ENCODE results near the gene SDC1.

DNA sequence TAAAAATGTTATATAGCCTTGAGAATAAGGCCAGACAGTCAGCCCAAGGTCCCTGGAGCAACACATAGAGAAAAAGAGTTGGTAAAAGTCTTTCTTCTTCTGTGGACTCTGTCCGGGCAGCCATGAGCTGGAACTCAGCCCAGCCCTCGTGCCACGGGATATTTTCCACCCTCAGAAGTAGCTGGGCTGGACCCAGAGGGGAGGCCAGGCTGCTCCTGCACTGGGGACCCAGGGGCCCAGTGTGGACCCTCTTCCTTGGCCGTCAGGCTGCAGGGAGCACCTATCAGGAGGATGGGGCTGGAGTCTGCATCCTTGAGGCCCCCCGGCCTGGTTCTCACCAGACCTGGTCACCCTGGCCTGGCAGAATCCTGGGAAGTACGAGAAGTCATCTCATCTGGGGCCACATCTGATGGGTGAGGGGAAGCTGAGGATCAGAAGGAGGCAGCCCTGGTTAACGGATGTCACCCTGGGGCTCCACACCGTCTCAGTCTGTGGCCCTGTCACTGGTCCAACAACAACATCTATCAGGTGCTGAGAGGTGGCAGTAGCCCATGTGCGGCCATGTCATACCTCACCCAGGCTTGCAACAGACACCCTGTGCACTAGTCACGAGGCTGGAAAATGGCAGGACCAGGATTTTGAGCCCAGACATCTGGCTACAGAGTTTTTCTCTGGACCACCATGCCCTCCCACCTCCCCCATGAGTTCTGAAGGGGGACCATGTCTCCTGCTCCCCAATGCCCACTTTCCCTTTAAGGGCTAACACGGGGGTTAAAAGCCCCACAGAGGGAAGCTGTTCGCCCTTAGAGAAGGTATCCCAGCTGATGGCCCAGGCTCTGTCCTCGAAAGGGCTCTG, 33.0 kb downstream of the SDC1 start:
- TF ChIP-seq, protein P1, sequence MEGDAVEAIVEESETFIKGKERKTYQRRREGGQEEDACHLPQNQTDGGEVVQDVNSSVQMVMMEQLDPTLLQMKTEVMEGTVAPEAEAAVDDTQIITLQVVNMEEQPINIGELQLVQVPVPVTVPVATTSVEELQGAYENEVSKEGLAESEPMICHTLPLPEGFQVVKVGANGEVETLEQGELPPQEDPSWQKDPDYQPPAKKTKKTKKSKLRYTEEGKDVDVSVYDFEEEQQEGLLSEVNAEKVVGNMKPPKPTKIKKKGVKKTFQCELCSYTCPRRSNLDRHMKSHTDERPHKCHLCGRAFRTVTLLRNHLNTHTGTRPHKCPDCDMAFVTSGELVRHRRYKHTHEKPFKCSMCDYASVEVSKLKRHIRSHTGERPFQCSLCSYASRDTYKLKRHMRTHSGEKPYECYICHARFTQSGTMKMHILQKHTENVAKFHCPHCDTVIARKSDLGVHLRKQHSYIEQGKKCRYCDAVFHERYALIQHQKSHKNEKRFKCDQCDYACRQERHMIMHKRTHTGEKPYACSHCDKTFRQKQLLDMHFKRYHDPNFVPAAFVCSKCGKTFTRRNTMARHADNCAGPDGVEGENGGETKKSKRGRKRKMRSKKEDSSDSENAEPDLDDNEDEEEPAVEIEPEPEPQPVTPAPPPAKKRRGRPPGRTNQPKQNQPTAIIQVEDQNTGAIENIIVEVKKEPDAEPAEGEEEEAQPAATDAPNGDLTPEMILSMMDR (IDR thresholded peaks at IDR 0.05): no peak
- no peak for TF ChIP-seq POLR2AphosphoS5 (IDR thresholded peaks at IDR 0.05)
